GM06990 (cell line): Measurements from ENCODE around the gene VEGFD.
A peak's percentile ranks its signal among the peaks of the same experiment; 100 is the strongest.

Experiments
- DNase-seq: peaks from one replicate; pipeline ENCODE4 v3.0.0-alpha.2; 2011; ENCODE audit not compliant: insufficient read length; ENCODE audit errors: extremely low read depth
- H3K27me3 ChIP-seq: replicated peaks from 2 replicates; pipeline ENCODE4 v1.6.0; 2011; ENCODE audit warnings: low read length; ENCODE audit not compliant: control insufficient read depth, insufficient read depth
- H3K36me3 ChIP-seq: 2 replicates; pipeline ENCODE4 v1.5.1; 2011; ENCODE audit warnings: low read length; ENCODE audit not compliant: control insufficient read depth, insufficient read depth
- H3K4me3 ChIP-seq: replicated peaks from 2 replicates; pipeline ENCODE4 v1.5.1; 2011; ENCODE audit warnings: low read depth, mild to moderate bottlenecking, control low read depth, low read length
- CTCF ChIP-seq: IDR thresholded peaks from 2 replicates; pipeline ENCODE4 v1.5.1; 2011; ENCODE audit warnings: low read length, control low read depth, mild to moderate bottlenecking, inconsistent platforms; ENCODE audit not compliant: insufficient read depth, poor library complexity, severe bottlenecking

The VEGFD gene

GRCh38 chrX:15301924-15302323, 82.3 kb downstream of the VEGFD start:
- H3K36me3 ChIP-seq: no peaks in the 10 kb centered on the region
- peak; percentile 1 for DNase-seq
- no peak overlapping the region for H3K4me3 ChIP-seq
- H3K27me3 ChIP-seq: no peaks in the 10 kb centered on the region
- no peak for TF ChIP-seq CTCF

GRCh38 chrX:15299941-15300851, 84.0 kb downstream of the VEGFD start:
- no peaks in the 10 kb centered on the region for H3K36me3 ChIP-seq
- no peaks in the 10 kb centered on the region for H3K27me3 ChIP-seq
- no peak for DNase-seq
- peak; percentile 49 for TF ChIP-seq CTCF
- no peak overlapping the region for H3K4me3 ChIP-seq

GRCh38 chrX:15298780-15299179, 85.4 kb downstream of the VEGFD start:
- no peak for DNase-seq
- H3K4me3 ChIP-seq: no peak overlapping the region
- no peaks in the 10 kb centered on the region for H3K36me3 ChIP-seq
- no peaks in the 10 kb centered on the region for H3K27me3 ChIP-seq
- TF ChIP-seq CTCF: no peak

GRCh38 chrX:15298201-15298600, 86.0 kb downstream of the VEGFD start:
- no peak overlapping the region for H3K4me3 ChIP-seq
- TF ChIP-seq CTCF: no peak

More at GRCh38 chrX:15298201-15298600, 86.0 kb downstream of the VEGFD start:
- H3K36me3 ChIP-seq: no peaks in the 10 kb centered on the region
- H3K27me3 ChIP-seq: no peaks in the 10 kb centered on the region
- DNase-seq: no peak
